K562 (cell line): Measurements from ENCODE around the gene ZBTB20. TPM values are rescaled to one million over a fixed set of nuclear protein-coding genes. Genes with fewer than 3 reads are reported as not detected.

ENCODE experiments used
- ATAC-seq: fragments of 200-7000 bp; cut with Tn5 transposase; 3 replicates; pipeline ENCODE4 v1.9.1; 2020; ENCODE audit warnings: moderate library complexity
- BruUV-seq: library from RNA; stranded (reverse); fragments of 400-500 nt; replicated peaks from 2 replicates; lab custom pipeline; 2021; lab: Mats Ljungman, UMichigan
- CTCF ChIA-PET: fragments of 300-600 bp; formaldehyde crosslinking; extraction: SDS; loops from one replicate; lab custom pipeline; 2021; ENCODE audit warnings: low intra/inter-chr PET ratio; lab: Yijun Ruan, JAX
- POLR2A ChIA-PET: fragments of 300-600, 350-650 bp; sonication (Branson Sonifier 250); formaldehyde crosslinking; extraction: SDS; loops from one replicate; lab custom pipeline; 2021; ENCODE audit warnings: antibody characterized with exemption, inconsistent platforms; lab: Yijun Ruan, JAX
- DNase-seq, 4 experiments: peaks; one replicate each; pipeline versions ENCODE4 v3.0.0 to v3.0.0-alpha.2; 2011 to 2018; ENCODE audit warnings: low spot score in 3 of 4, mixed read lengths in 3 of 4; ENCODE audit errors: extremely low read depth in 1 of 4
- FAIRE-seq: peaks from 2 replicates; lab custom pipeline; 2011; peaks lifted over from hg19 to GRCh38; lab: Jason Lieb, UNC
- H2AFZ ChIP-seq: 2 replicates; pipeline ENCODE4 v1.6.0; 2011; ENCODE audit warnings: low read depth, low read length, control low read depth, inconsistent platforms
- H3K27ac ChIP-seq: fragments of 200-600 bp; 3 replicates; pipeline ENCODE4 v1.8.0; 2011; ENCODE audit warnings: low read depth, mild to moderate bottlenecking, control low read depth, inconsistent platforms, low read length, moderate library complexity, mixed read lengths; ENCODE audit errors: extremely low read depth
- H3K27me3 ChIP-seq, 2 experiments: fragments of 300-600 bp in 1 of 2; 2 replicates in 1 of 2; 3 replicates in 1 of 2; pipeline versions ENCODE4 v1.6.0 to v1.8.0; 2011; ENCODE audit warnings: inconsistent platforms in 2 of 2, low read length in 2 of 2, mild to moderate bottlenecking in 1 of 2, mixed read lengths in 1 of 2, moderate library complexity in 1 of 2; ENCODE audit not compliant: control insufficient read depth in 2 of 2, insufficient read depth in 2 of 2
- H3K36me3 ChIP-seq: fragments of 300-600 bp; 3 replicates; pipeline ENCODE4 v1.8.0; 2011; ENCODE audit warnings: mild to moderate bottlenecking, low read length, inconsistent platforms; ENCODE audit not compliant: control insufficient read depth, insufficient read depth
- H3K4me1 ChIP-seq, 2 experiments: fragments of 200-600 bp in 1 of 2; replicated peaks in 1 of 2; 2 replicates in 1 of 2; 3 replicates in 1 of 2; pipeline versions ENCODE4 v1.5.1 to v1.8.0; 2011; ENCODE audit warnings: inconsistent platforms in 2 of 2, low read length in 2 of 2, mild to moderate bottlenecking in 1 of 2, mixed read lengths in 1 of 2, moderate library complexity in 1 of 2; ENCODE audit not compliant: control insufficient read depth in 2 of 2, insufficient read depth in 2 of 2
- H3K4me2 ChIP-seq: 2 replicates; pipeline ENCODE4 v1.6.1; 2011; ENCODE audit warnings: low read length, control low read depth, inconsistent platforms, mixed read lengths; ENCODE audit not compliant: insufficient read depth
- H3K4me3 ChIP-seq: fragments of 200-600 bp; sonication (generic), shearing (Covaris generic); 2 replicates; pipeline ENCODE4 v1.5.1; 2016; ENCODE audit warnings: control low read depth, inconsistent platforms
- H3K79me2 ChIP-seq: fragments of 200-600 bp; 3 replicates; pipeline ENCODE4 v1.8.0; 2011; ENCODE audit warnings: low read length, inconsistent platforms; ENCODE audit not compliant: control insufficient read depth, insufficient read depth
- H3K9ac ChIP-seq, 2 experiments: 2 replicates each; pipeline versions ENCODE4 v1.6.0 to v1.6.1; 2011; ENCODE audit warnings: low read depth in 2 of 2, low read length in 2 of 2, control low read depth in 1 of 2, inconsistent platforms in 1 of 2, mild to moderate bottlenecking in 1 of 2, mixed read lengths in 1 of 2; ENCODE audit not compliant: insufficient read depth in 1 of 2
- H3K9me1 ChIP-seq: one replicate; pipeline ENCODE4 v1.6.0; 2011; ENCODE audit warnings: inconsistent platforms, mild to moderate bottlenecking, low read length, moderate library complexity; ENCODE audit not compliant: control insufficient read depth, insufficient read depth
- H3K9me3 ChIP-seq: replicated peaks from 2 replicates; pipeline ENCODE4 v1.5.1; 2011; ENCODE audit warnings: low read depth, low read length, inconsistent platforms; ENCODE audit not compliant: control insufficient read depth, insufficient read depth
- H4K20me1 ChIP-seq: replicated peaks from 2 replicates; pipeline ENCODE4 v1.6.1; 2011; ENCODE audit warnings: low read length, inconsistent platforms, mixed read lengths; ENCODE audit not compliant: control insufficient read depth, insufficient read depth
- FOXA3 ChIP-seq, 2 experiments: fragments of 450-650 bp in 1 of 2; sonication (generic) in 1 of 2; formaldehyde crosslinking; IDR thresholded peaks in 1 of 2; conservative IDR thresholded peaks in 1 of 2; 2 replicates each; pipeline versions ENCODE4 v1.4.0 to v1.8.0; 2020 to 2022; ENCODE audit warnings: mild to moderate bottlenecking in 2 of 2, missing genetic modification reagents in 1 of 2
- GTF2A2 ChIP-seq: IDR thresholded peaks from 2 replicates; pipeline ENCODE4 v1.6.1; 2016; ENCODE audit warnings: mild to moderate bottlenecking, missing genetic modification characterization, missing compliant biosample characterization
- KAT7 ChIP-seq: sonication (generic); formaldehyde crosslinking; IDR thresholded peaks from 2 replicates; pipeline ENCODE4 v1.8.0; 2022; ENCODE audit warnings: missing genetic modification reagents, mild to moderate bottlenecking, borderline replicate concordance
- MED1 ChIP-seq: sonication (generic); formaldehyde crosslinking; IDR thresholded peaks from 2 replicates; pipeline ENCODE4 v1.8.1; 2023; ENCODE audit warnings: missing genetic modification reagents, borderline replicate concordance
- MIER1 ChIP-seq: fragments of 450-650 bp; IDR thresholded peaks from 2 replicates; pipeline ENCODE4 v1.6.1; 2016; ENCODE audit warnings: antibody characterized with exemption, mild to moderate bottlenecking, low read depth
- MYBL2 ChIP-seq, 2 experiments: fragments of 450-650 bp in 1 of 2; sonication (generic) in 1 of 2; formaldehyde crosslinking in 1 of 2; IDR thresholded peaks; 2 replicates each; pipeline versions ENCODE4 v1.6.1 to v1.8.1; 2017 to 2022; ENCODE audit warnings: borderline replicate concordance in 1 of 2, inconsistent platforms in 1 of 2, low read depth in 1 of 2, mild to moderate bottlenecking in 1 of 2, missing genetic modification reagents in 1 of 2, moderate library complexity in 1 of 2
- NCOA6 ChIP-seq: fragments of 450-650 bp; IDR thresholded peaks from 2 replicates; pipeline ENCODE4 v1.6.1; 2017; ENCODE audit warnings: mild to moderate bottlenecking
- POLR3A ChIP-seq: IDR thresholded peaks from 2 replicates; pipeline ENCODE4 v1.6.1; 2011; ENCODE audit warnings: borderline replicate concordance, mild to moderate bottlenecking, moderate library complexity; ENCODE audit not compliant: insufficient read length, insufficient read depth; ENCODE audit errors: extremely low read depth
- RBM34 ChIP-seq: fragments of 200-400 bp; formaldehyde crosslinking; IDR thresholded peaks from 2 replicates; pipeline ENCODE4 v1.6.1; 2018; ENCODE audit warnings: low read length, borderline replicate concordance; ENCODE audit not compliant: insufficient read depth
- SMARCE1 ChIP-seq: fragments of 450-650 bp; IDR thresholded peaks from 2 replicates; pipeline ENCODE4 v1.7.1; 2016; ENCODE audit warnings: mild to moderate bottlenecking
- TCFL5 ChIP-seq: fragments of 250-450 bp; sonication (Bioruptor Pico); conservative IDR thresholded peaks from 2 replicates; pipeline ENCODE4 v1.6.1; 2021; ENCODE audit warnings: mild to moderate bottlenecking, moderate library complexity, matching md5 sums
- U2AF2 ChIP-seq: fragments of 200-400 bp; formaldehyde crosslinking; optimal IDR thresholded peaks from 2 replicates; pipeline ENCODE3; 2017; ENCODE audit warnings: low read depth, mild to moderate bottlenecking, low read length
- ZNF175 ChIP-seq: fragments of 200-800 bp; sonication (Bioruptor generic); IDR thresholded peaks from 2 replicates; pipeline ENCODE4 v1.6.1; 2016; ENCODE audit warnings: low read depth, mild to moderate bottlenecking, missing genetic modification characterization, missing compliant biosample characterization
- ZNF764 ChIP-seq: fragments of 250-450 bp; sonication (Bioruptor Pico); IDR thresholded peaks from 2 replicates; pipeline ENCODE4 v1.4.0; 2020; ENCODE audit warnings: low read depth, mild to moderate bottlenecking, moderate library complexity
- ZNF778 ChIP-seq: fragments of 450-650 bp; formaldehyde crosslinking; IDR thresholded peaks from 2 replicates; pipeline ENCODE4 v1.4.0; 2020; ENCODE audit warnings: mild to moderate bottlenecking, moderate library complexity
- ZNF785 ChIP-seq: fragments of 250-450 bp; sonication (Bioruptor Pico); IDR thresholded peaks from 2 replicates; pipeline ENCODE4 v1.4.0; 2020; ENCODE audit warnings: mild to moderate bottlenecking
- WGBS: fragments of 100-300 bp; shearing (Covaris generic); methylation state at CpG from one replicate; pipeline ENCODE4 v1.1.6; 2016; ENCODE audit warnings: low coverage, mixed read lengths; ENCODE audit not compliant: insufficient coverage; ENCODE audit errors: missing lambda C conversion rate; 5-methylcytosine and 5-hydroxymethylcytosine counted together
- in situ Hi-C: fragments of 300-500 bp; cut with MboI; formaldehyde crosslinking; loops from 4 replicates; pipeline ENCODE4 v1.15.0; 2018; ENCODE audit warnings: inconsistent platforms, mixed read lengths
- intact Hi-C: fragments of 100-400 bp; cut with micrococcal nuclease; formaldehyde crosslinking; loops from 2 replicates; pipeline ENCODE4 v1.14.2; 2022
- polyA plus RNA-seq, 8 experiments: library from polyadenylated mRNA; depleted of rRNA in 4 of 8; stranded (reverse) in 5 of 8; unstranded in 3 of 8; fragments of >200 nt; fragmentation: Nextera tagmentation in 2 of 8; fragmentation: Illumina TruSeq in 1 of 8; extraction: Ambion mirVana in 2 of 8; extraction: Trizol in 1 of 8; gene quantifications; 2 replicates each; pipeline versions ENCODE4 v1.2.1 to v1.2.3, GENCODE V29; 2011 to 2014; ENCODE audit warnings: inconsistent platforms in 1 of 8, missing spikeins in 1 of 8
- total RNA-seq, 7 experiments: library from RNA; depleted of rRNA in 6 of 7; stranded (reverse); fragments of >200 nt in 6 of 7; fragmentation: Illumina TruSeq in 2 of 7; extraction: Trizol in 2 of 7; gene quantifications; 2 replicates each; pipeline versions ENCODE4 v1.2.1 to v1.2.3, GENCODE V29; 2011 to 2021; ENCODE audit warnings: low replicate concordance in 1 of 7
- TF ChIP-seq, protein P1 (sequence below): sonication (generic); formaldehyde crosslinking; IDR thresholded peaks from 2 replicates; pipeline ENCODE4 v1.8.0; 2022; ENCODE audit warnings: mild to moderate bottlenecking, missing genetic modification reagents
- TF ChIP-seq, protein P2 (sequence below), 2 experiments: fragments of 200-800 bp in 1 of 2; sonication (Bioruptor generic) in 1 of 2; sonication (generic) in 1 of 2; formaldehyde crosslinking in 1 of 2; IDR thresholded peaks in 1 of 2; conservative IDR thresholded peaks in 1 of 2; 2 replicates each; pipeline versions ENCODE4 v1.5.0 to v1.6.1; 2016 to 2020; ENCODE audit warnings: missing compliant biosample characterization in 1 of 2, missing genetic modification characterization in 1 of 2, missing genetic modification reagents in 1 of 2

The ZBTB20 gene
- total and polyA plus RNA-seq, 9 of the 15 experiments (the other 6 are each of a cell fraction or from before 2014, with no cell fraction given) = 0.17 to 1.7 (median 0.45) TPM

DNA sequence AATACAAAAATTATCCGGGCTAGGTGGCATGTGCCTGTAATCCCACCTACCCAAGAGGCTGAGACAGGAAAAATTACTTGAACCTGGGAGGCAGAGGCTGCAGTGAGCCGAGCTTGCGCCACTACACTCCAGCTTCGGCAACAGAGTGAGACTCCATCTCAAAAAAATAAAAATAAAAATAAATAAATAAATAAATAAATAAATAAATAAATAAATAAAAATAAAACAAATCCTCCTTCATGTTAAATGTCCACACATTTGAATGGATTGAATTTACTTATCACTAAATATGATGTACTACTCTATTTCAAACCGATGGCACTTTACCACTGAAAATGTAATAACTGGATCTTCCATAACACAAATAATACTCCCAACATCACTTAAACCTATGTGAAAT is 36.3 kb downstream of the ZBTB20 start:
- no TSS peak for BruUV-seq
- H3K36me3 ChIP-seq = no peaks in the 10 kb centered on the region
- H3K79me2 ChIP-seq = no peaks in the 10 kb centered on the region
- ChIA-PET CTCF (no interaction called here), POLR2A (no interaction called here)
- in situ Hi-C loops = no loop called here
- H3K9ac ChIP-seq = no peak overlapping the region
- H3K9me1 ChIP-seq = no peaks in the 10 kb centered on the region
- H3K27ac ChIP-seq = no peak overlapping the region
- H3K9me3 ChIP-seq = no peaks in the 10 kb centered on the region
- no peaks in the 10 kb centered on the region for H3K27me3 ChIP-seq
- H3K4me1 ChIP-seq = no peaks in the 10 kb centered on the region
- no peak overlapping the region for H2AFZ ChIP-seq
- no peak overlapping the region for H3K4me3 ChIP-seq
- DNase-seq = no peak
- no peak for ATAC-seq
- TF ChIP-seq MED1 (no peak), FOXA3 (CRISPR knock-in tag; conservative IDR thresholded peaks at IDR 0.05 in 1 of 2, IDR thresholded peaks at IDR 0.05 in 1 of 2) (no peak), ZNF778 (CRISPR knock-in tag) (no peak), ZNF785 (CRISPR knock-in tag) (no peak), GTF2A2 (tag) (no peak), ZNF764 (CRISPR knock-in tag) (no peak), ZNF175 (CRISPR knock-in tag) (no peak), NCOA6 (no peak), MYBL2 (IDR thresholded peaks at IDR 0.05; ENCODE audit: low read depth) (no peak), MYBL2 (CRISPR knock-in tag; IDR thresholded peaks at IDR 0.05; ENCODE audit: borderline replicate concordance) (no peak), POLR3A (no peak), U2AF2 (no peak), RBM34 (no peak), TCFL5 (CRISPR knock-in tag) (no peak), KAT7 (CRISPR knock-in tag) (no peak), MIER1 (no peak), SMARCE1 (no peak)
- TF ChIP-seq, protein P1, sequence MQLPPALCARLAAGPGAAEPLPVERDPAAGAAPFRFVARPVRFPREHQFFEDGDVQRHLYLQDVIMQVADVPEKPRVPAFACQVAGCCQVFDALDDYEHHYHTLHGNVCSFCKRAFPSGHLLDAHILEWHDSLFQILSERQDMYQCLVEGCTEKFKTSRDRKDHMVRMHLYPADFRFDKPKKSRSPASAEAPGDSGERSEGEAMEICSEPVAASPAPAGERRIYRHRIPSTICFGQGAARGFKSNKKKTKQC = no peak
- TF ChIP-seq, protein P2, sequence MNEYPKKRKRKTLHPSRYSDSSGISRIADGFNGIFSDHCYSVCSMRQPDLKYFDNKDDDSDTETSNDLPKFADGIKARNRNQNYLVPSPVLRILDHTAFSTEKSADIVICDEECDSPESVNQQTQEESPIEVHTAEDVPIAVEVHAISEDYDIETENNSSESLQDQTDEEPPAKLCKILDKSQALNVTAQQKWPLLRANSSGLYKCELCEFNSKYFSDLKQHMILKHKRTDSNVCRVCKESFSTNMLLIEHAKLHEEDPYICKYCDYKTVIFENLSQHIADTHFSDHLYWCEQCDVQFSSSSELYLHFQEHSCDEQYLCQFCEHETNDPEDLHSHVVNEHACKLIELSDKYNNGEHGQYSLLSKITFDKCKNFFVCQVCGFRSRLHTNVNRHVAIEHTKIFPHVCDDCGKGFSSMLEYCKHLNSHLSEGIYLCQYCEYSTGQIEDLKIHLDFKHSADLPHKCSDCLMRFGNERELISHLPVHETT (CRISPR knock-in tag; conservative IDR thresholded peaks at IDR 0.05 in 1 of 2, IDR thresholded peaks at IDR 0.05 in 1 of 2) = no peak
- 50% methylated on average over 5 of the region's 5 CpGs for WGBS
- H4K20me1 ChIP-seq = no peaks in the 10 kb centered on the region
- no peak for FAIRE-seq
- H3K4me2 ChIP-seq = no peak overlapping the region
- intact Hi-C loops = no loop called here
